Esophagus muscularis mucosa (tissue), 4 donors: ENCODE data around the gene THADA. TPM values are rescaled to one million over a fixed set of nuclear protein-coding genes. Genes with fewer than 3 reads are reported as not detected.

ENCODE experiments used
- DNase-seq: peaks from one replicate; pipeline ENCODE4 v3.0.0-alpha.2; 2017; ENCODE audit errors: extremely low spot score
- H3K27ac ChIP-seq, 4 donors: fragments of 200-600 bp; sonication (generic); replicated peaks in 1 of 4; 1 replicate in 3 of 4; 2 replicates in 1 of 4; pipeline ENCODE4 v1.5.1; 2016 to 2019; ENCODE audit warnings: mild to moderate bottlenecking in 1 of 4
- H3K27me3 ChIP-seq, 4 donors: fragments of 200-600 bp; sonication (generic); one replicate each; pipeline versions ENCODE4 v1.5.1 to v1.6.0; 2016 to 2019
- H3K36me3 ChIP-seq, 4 donors: fragments of 200-600 bp; sonication (generic); one replicate each; pipeline ENCODE4 v1.5.1; 2016 to 2019
- H3K4me1 ChIP-seq, 4 donors: fragments of 200-600 bp; sonication (generic); one replicate each; pipeline ENCODE4 v1.5.1; 2016 to 2019
- H3K4me3 ChIP-seq, 4 donors: fragments of 200-600 bp; sonication (generic); 1 replicate in 2 of 4; 2 replicates in 2 of 4; pipeline ENCODE4 v1.5.1; 2016 to 2019; ENCODE audit warnings: mild to moderate bottlenecking in 4 of 4, moderate library complexity in 1 of 4
- H3K9me3 ChIP-seq, 4 donors: fragments of 200-600 bp; sonication (generic); 1 replicate in 3 of 4; 2 replicates in 1 of 4; pipeline ENCODE4 v1.5.1; 2016 to 2019
- CTCF ChIP-seq, 3 experiments: fragments of 200-600 bp in 2 of 3; fragments of 450-650 bp in 1 of 3; sonication (generic) in 2 of 3; IDR thresholded peaks; one replicate each; pipeline ENCODE4 v1.5.1; 2017 to 2019; ENCODE audit warnings: antibody characterized with exemption in 3 of 3, mild to moderate bottlenecking in 2 of 3, moderate library complexity in 1 of 3
- EP300 ChIP-seq: sonication (generic); formaldehyde crosslinking; IDR thresholded peaks from one replicate; pipeline ENCODE4 v1.6.1; 2017; ENCODE audit warnings: antibody characterized with exemption
- POLR2A ChIP-seq: fragments of 450-650 bp; IDR thresholded peaks from one replicate; pipeline ENCODE4 v1.6.1; 2017; ENCODE audit warnings: antibody characterized with exemption, moderate library complexity, mild to moderate bottlenecking, low read depth
- POLR2AphosphoS5 ChIP-seq, 2 donors: sonication (generic); formaldehyde crosslinking; IDR thresholded peaks; one replicate each; pipeline ENCODE4 v1.6.1; 2017; ENCODE audit warnings: antibody characterized with exemption in 2 of 2
- WGBS: methylation state at CpG from one replicate; pipeline ENCODE4 v1.1.5; 2018; 5-methylcytosine and 5-hydroxymethylcytosine counted together
- intact Hi-C: fragments of 100-400 bp; cut with DNase I; formaldehyde crosslinking; loops from one replicate; pipeline ENCODE4 v1.15.1; 2023
- total RNA-seq, 4 donors: library from RNA; depleted of rRNA; stranded (reverse); fragments of >200 nt; gene quantifications; one replicate each; pipeline versions ENCODE4 v1.1.0 to v1.2.1, GENCODE V29; 2016

The THADA gene
- total RNA-seq, 4 donors from 2014 or later, result 17.2 to 28.7 (median 21.3) TPM

GRCh38 chr2:43368483-43369385, 227.1 kb downstream of the THADA start:
- WGBS, result 64% methylated on average over 5 of the region's 5 CpGs
- no peak overlapping the region for H3K4me3 ChIP-seq
- intact Hi-C loops, result no loop called here
- peak overlapping the region; percentile 48 to 84 (median 58) for H3K27ac ChIP-seq
- DNase-seq, result no peak
- H3K4me1 ChIP-seq, result peaks cover 5 to 52% (median 43%) of the 10 kb centered on the region in 4 donors
- H3K36me3 ChIP-seq, result no peaks in the 10 kb centered on the region
- no peaks in the 10 kb centered on the region for H3K9me3 ChIP-seq
- H3K27me3 ChIP-seq, result no peaks in the 10 kb centered on the region
- TF ChIP-seq CTCF (IDR thresholded peaks at IDR 0.05) (no peak), POLR2AphosphoS5 (IDR thresholded peaks at IDR 0.05) (no peak)

GRCh38 chr2:43367012-43367782, 228.6 kb downstream of the THADA start:
- intact Hi-C loops, result no loop called here
- Histone ChIP-seq H3K9me3 (no peaks in the 10 kb centered on the region), H3K4me3 (no peak overlapping the region), H3K27me3 (no peaks in the 10 kb centered on the region), H3K36me3 (no peaks in the 10 kb centered on the region), H3K4me1 (peaks cover 5 to 45% (median 37%) of the 10 kb centered on the region in 4 donors), H3K27ac (no peak overlapping the region)
- DNase-seq, result no peak
- TF ChIP-seq EP300 (no peak), CTCF (IDR thresholded peaks at IDR 0.05) (no peak), POLR2AphosphoS5 (IDR thresholded peaks at IDR 0.05) (no peak), POLR2A (no peak)
- 85% methylated on average over 3 of the region's 3 CpGs for WGBS

GRCh38 chr2:43363120-43363519, 232.7 kb downstream of the THADA start:
- Histone ChIP-seq H3K27ac (no peak overlapping the region), H3K4me1 (peaks cover 8 to 31% (median 21%) of the 10 kb centered on the region in 4 donors), H3K9me3 (no peaks in the 10 kb centered on the region), H3K4me3 (no peak overlapping the region), H3K27me3 (no peaks in the 10 kb centered on the region), H3K36me3 (no peaks in the 10 kb centered on the region)
- WGBS, result 82% methylated on average over 4 of the region's 4 CpGs
- DNase-seq, result no peak
- intact Hi-C loops, result no loop called here
- TF ChIP-seq POLR2A, result no peak
- no peak for TF ChIP-seq EP300
- no peak for TF ChIP-seq POLR2AphosphoS5 (IDR thresholded peaks at IDR 0.05)

- DNase-seq, result no peak
- 54% methylated on average over 2 of the region's 2 CpGs for WGBS
- no peak overlapping the region for H3K4me3 ChIP-seq
- no peak for TF ChIP-seq CTCF (IDR thresholded peaks at IDR 0.05)
- TF ChIP-seq POLR2AphosphoS5 (IDR thresholded peaks at IDR 0.05), result no peak
- TF ChIP-seq EP300, result no peak
- no peak for TF ChIP-seq POLR2A
- peaks cover 8 to 50% (median 30%) of the 10 kb centered on the region in 4 donors for H3K4me1 ChIP-seq
- no peaks in the 10 kb centered on the region for H3K36me3 ChIP-seq
- no peak overlapping the region for H3K27ac ChIP-seq
- intact Hi-C loops, result no loop called here
- H3K27me3 ChIP-seq, result no peaks in the 10 kb centered on the region
- no peaks in the 10 kb centered on the region for H3K9me3 ChIP-seq
These were observed 234.6 kb downstream of the THADA start for GRCh38 chr2:43361286-43361685.

- Histone ChIP-seq H3K4me1 (peaks cover 8 to 60% (median 36%) of the 10 kb centered on the region in 4 donors), H3K4me3 (no peak overlapping the region), H3K27ac (no peak overlapping the region), H3K36me3 (no peaks in the 10 kb centered on the region), H3K9me3 (no peaks in the 10 kb centered on the region), H3K27me3 (no peaks in the 10 kb centered on the region)
- TF ChIP-seq CTCF (IDR thresholded peaks at IDR 0.05) (no peak), POLR2AphosphoS5 (IDR thresholded peaks at IDR 0.05) (no peak), POLR2A (no peak), EP300 (no peak)
- DNase-seq, result no peak
- intact Hi-C loops, result no loop called here
- WGBS, result 77% methylated on average over 3 of the region's 3 CpGs
These were observed 235.7 kb downstream of the THADA start for GRCh38 chr2:43360137-43360536.
